Calu3 (cell line): ENCODE results near the gene RB1. TPM values are rescaled to one million over a fixed set of nuclear protein-coding genes. Genes with fewer than 3 reads are reported as not detected.

Experiments
- BruUV-seq: library from RNA; stranded (reverse); fragments of 400-500 nt; replicated peaks from 2 replicates; lab custom pipeline; 2021; lab: Mats Ljungman, UMichigan
- CTCF ChIA-PET: fragments of 300-600 bp; sonication (Branson Sonifier 250); formaldehyde crosslinking; loops from one replicate; lab custom pipeline; 2022; ENCODE audit warnings: antibody characterized with exemption; lab: Charles Lee
- DNase-seq: peaks from one replicate; pipeline ENCODE4 v3.0.0; 2022
- H3K27ac Mint-ChIP-seq: one replicate; pipeline ENCODE4 v1.8.0; 2022; ENCODE audit warnings: mixed read lengths; ENCODE audit not compliant: unreplicated experiment
- H3K27me3 Mint-ChIP-seq: one replicate; pipeline ENCODE4 v1.8.0; 2022; ENCODE audit warnings: mixed read lengths; ENCODE audit not compliant: unreplicated experiment
- H3K36me3 Mint-ChIP-seq: one replicate; pipeline ENCODE4 v1.8.0; 2022; ENCODE audit warnings: mild to moderate bottlenecking, moderate library complexity, mixed read lengths; ENCODE audit not compliant: insufficient read depth, unreplicated experiment
- H3K4me1 Mint-ChIP-seq: one replicate; pipeline ENCODE4 v1.8.0; 2022; ENCODE audit warnings: mild to moderate bottlenecking, low read depth, mixed read lengths; ENCODE audit not compliant: unreplicated experiment
- H3K4me3 Mint-ChIP-seq: one replicate; pipeline ENCODE4 v1.8.0; 2022; ENCODE audit warnings: mild to moderate bottlenecking, low read depth, moderate library complexity, mixed read lengths; ENCODE audit not compliant: unreplicated experiment
- H3K9me3 Mint-ChIP-seq: one replicate; pipeline ENCODE4 v1.8.0; 2022; ENCODE audit warnings: low read depth, mixed read lengths; ENCODE audit not compliant: unreplicated experiment
- CTCF ChIP-seq: fragments of 200-600 bp; IDR thresholded peaks from one replicate; pipeline ENCODE4 v1.8.0; 2022; ENCODE audit warnings: antibody characterized with exemption; ENCODE audit not compliant: unreplicated experiment
- intact Hi-C: fragments of 100-400 bp; cut with micrococcal nuclease; formaldehyde crosslinking; loops from one replicate; pipeline ENCODE4 v1.10.0; 2022; ENCODE audit not compliant: unreplicated experiment
- total RNA-seq: library from RNA; stranded (reverse); gene quantifications from 2 replicates; pipeline ENCODE4 v1.2.3, GENCODE V29; 2022

The RB1 gene
- total RNA-seq, 1 experiment from 2014 or later: 38.8 TPM

- BruUV-seq: no TSS peak
- peak; percentile 9 for DNase-seq
- Mint-ChIP-seq H3K4me1 (peaks cover 28% of the 10 kb centered on the region), H3K9me3 (no peaks in the 10 kb centered on the region), H3K27ac (no peak overlapping the region), H3K27me3 (no peaks in the 10 kb centered on the region), H3K4me3 (no peak overlapping the region), H3K36me3 (no peaks in the 10 kb centered on the region)
- intact Hi-C loops: no loop called here
- no peak for TF ChIP-seq CTCF
- CTCF ChIA-PET: no interaction called here
Measured at GRCh38 chr13:48437371-48437770, 133.8 kb downstream of the RB1 start.

- Mint-ChIP-seq H3K4me3 (no peak overlapping the region), H3K9me3 (no peaks in the 10 kb centered on the region), H3K27ac (no peak overlapping the region), H3K36me3 (no peaks in the 10 kb centered on the region), H3K4me1 (peaks cover 8% of the 10 kb centered on the region), H3K27me3 (no peaks in the 10 kb centered on the region)
- intact Hi-C loops: no loop called here
- no peak for TF ChIP-seq CTCF
- DNase-seq: no peak
- CTCF ChIA-PET: no interaction called here
- BruUV-seq: no TSS peak
Measured at GRCh38 chr13:48443442-48444208, 140.1 kb downstream of the RB1 start.

GRCh38 chr13:48446464-48446863, 142.9 kb downstream of the RB1 start:
- Mint-ChIP-seq H3K36me3 (no peaks in the 10 kb centered on the region), H3K9me3 (peaks cover 4% of the 10 kb centered on the region), H3K27ac (no peak overlapping the region), H3K27me3 (no peaks in the 10 kb centered on the region), H3K4me3 (no peak overlapping the region), H3K4me1 (peaks cover 10% of the 10 kb centered on the region)
- no peak for TF ChIP-seq CTCF
- intact Hi-C loops: loop anchor here (5.0 kb wide), 1 partner anchor 34 kb away; the partner anchor contains the start of gene LPAR6
- no TSS peak for BruUV-seq
- CTCF ChIA-PET: no interaction called here
- no peak for DNase-seq

GRCh38 chr13:48448285-48448958, 144.9 kb downstream of the RB1 start:
- H3K4me3 Mint-ChIP-seq: no peak overlapping the region
- intact Hi-C loops: loop anchor here (5.0 kb wide), 1 partner anchor 36 kb away; the partner anchor contains the start of gene LPAR6
- no peaks in the 10 kb centered on the region for H3K27me3 Mint-ChIP-seq
- peaks cover 10% of the 10 kb centered on the region for H3K4me1 Mint-ChIP-seq
- no peaks in the 10 kb centered on the region for H3K36me3 Mint-ChIP-seq
- CTCF ChIA-PET: no interaction called here
- no peak for DNase-seq
- BruUV-seq: no TSS peak
- TF ChIP-seq CTCF: no peak
- H3K9me3 Mint-ChIP-seq: peaks cover 4% of the 10 kb centered on the region
- H3K27ac Mint-ChIP-seq: no peak overlapping the region
